Kidney capillary endothelial cell (primary cell): ENCODE measurements around the gene BACE1-AS.
A peak's percentile ranks its signal among the peaks of the same experiment; 100 is the strongest.
"Not testable (repeated sequence)": the region's sequence is repeated elsewhere in the genome, so short reads cannot be mapped to it uniquely, and the experiment has no call there.

Experiments used
- DNase-seq: peaks from one replicate; pipeline ENCODE4 v3.0.0-alpha.2; 2018; ENCODE audit warnings: low spot score

BACE1-AS gene

DNA sequence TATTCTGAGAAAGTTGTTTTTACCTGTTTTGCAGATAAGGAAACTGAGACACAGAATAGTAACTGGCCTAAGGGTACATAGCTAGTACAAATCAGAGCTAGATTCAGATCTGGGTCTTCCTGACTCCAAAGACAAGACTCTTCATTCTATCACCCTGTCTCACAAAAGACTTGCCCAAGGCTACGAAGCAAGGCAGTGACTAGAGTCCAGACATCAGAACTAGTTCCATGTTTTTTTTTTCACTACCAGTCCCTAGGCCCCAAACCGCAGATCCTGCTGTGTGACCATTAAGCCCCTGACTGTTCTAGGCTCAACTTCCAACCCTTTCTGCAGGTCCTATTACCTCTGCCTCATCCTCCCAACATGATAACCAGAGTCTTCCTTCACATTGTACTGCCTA is 1.5 kb downstream of the BACE1-AS start:
- no peak for DNase-seq

DNA sequence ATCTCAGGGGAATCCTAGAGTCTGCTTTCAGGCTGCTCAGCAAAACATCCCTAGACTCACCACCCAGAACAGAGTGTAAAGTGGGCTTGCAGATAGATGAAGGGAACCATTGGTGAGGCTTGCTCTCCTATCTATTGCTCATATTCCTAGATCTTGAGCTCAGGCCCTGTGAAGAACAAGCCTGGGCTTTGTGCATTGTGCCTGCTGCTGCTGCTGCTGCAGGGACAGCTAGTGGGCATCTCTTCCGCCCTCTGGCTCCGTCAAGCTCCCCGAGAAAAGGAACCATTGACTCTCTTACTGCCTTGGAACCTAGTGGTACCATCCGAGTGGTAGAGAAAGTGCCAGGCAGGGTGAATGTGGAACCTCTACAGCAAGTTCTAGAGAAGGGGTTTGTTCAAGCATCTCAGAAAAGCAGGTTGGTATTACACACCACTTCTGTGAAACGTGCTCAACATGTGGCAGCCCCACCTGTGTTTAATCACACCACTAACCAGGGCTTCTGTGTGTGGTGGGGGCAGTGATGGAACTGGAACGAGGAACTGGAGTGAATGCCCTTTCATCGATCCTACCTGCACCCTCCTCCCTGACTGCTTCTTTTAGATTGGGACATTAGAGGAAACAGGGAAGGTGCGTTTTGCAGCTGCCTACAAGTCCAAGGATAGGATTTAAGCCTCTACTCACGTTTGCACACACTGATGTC is 4.4 kb downstream of the BACE1-AS start:
- no peak for DNase-seq

DNA sequence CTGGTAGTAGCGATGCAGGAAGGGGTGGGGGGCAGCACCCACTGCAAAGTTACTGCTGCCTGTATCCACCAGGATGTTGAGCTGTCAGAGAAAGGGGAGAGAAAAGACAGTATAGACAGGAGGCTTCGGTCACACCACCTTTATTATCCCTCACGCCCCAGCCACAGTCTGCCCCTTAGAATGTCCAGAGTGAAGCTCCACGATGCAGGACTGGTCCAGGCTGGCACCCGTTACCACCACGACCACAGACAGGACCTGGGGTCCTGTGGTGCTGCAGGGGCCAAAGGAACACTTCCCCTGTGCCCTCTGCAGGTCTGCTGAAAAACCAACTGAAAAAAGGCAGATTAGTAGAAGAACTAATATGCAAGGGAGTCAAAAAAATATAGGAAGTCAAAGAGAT is 5.7 kb downstream of the BACE1-AS start:
- no peak for DNase-seq

DNA sequence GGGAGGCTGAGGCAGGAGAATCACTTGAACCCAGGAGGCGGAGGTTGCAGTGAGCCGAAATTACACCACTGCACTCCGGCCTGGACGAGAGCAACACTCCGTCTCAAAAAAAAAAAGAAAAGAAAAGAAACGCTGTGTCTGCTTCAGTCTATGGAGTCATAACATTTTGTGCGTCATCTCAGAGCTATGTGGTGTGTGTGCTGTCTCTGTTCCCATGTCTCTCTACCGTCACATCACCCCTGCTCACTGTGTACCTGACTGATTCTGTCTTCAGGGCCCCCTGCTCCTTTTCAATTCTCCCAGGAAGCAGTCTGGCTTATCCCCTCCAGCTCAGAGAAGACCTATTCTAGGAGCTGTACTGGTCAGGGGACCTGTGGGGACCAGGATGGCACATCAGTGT is 7.0 kb downstream of the BACE1-AS start:
- no peak for DNase-seq

DNA sequence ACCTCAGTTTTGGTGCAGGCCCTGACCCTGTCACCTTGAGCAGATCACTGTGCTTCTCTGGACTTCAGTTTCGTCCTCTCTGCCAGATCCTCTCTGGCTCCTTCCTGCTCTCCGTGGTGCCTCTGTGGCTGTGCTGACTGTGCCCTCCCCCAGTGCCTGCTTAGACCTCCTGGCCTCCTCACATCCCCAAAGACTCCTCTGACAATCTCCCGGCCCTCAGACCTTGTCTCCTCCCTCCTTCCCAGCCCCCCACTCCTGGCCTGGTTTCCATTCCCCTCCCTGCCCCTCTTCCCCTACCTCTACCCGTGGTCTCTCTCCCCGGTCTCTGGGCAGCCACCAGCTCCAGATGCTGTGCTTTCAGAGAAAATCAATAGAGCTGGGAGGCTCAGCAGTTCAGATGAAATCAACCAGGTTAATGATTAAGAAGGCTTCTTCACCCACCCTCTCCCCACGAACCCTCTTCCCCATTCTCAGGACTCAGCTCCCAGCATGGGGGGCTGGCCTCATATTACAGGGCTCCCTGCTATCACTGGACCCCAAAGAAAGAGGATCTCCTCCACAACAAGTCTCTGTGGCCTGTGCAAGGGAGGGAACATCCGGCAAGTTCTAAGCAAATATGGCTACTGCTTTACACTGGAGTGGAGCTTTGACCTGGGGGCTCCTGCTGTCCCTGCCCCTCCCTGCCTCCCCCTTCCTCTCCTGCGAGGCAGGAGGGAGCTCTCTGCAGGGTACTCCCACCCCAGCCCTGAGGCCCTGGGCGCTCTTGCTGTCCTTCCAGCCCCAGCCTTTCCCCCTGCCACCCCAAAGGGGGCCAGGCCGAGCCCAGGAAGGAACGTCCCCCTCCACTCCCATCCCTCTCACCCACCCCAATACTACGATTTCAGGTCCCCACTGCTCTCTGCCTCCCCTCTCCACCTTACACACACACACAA is 8.5 kb downstream of the BACE1-AS start:
- no peak for DNase-seq

DNA sequence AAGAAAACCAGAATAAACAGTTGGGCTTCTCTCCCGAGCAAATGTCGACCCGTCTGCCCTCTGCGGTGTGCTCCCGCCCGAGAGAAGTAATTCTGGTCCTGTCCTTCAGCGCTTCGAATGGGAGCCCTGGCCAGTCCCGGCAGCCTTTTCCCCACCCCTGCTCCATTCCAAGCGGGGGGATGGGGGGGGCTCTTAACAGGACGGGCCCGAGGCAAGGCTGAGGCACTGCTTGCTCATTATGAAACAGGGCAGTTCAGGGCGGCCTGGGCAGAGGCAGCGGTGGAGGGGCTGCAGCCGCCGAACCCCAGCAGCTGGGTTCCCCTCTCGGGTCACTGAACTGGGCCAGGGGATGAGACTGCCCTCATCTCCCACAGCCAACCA is 9.1 kb downstream of the BACE1-AS start:
- DNase-seq = no peak

DNA sequence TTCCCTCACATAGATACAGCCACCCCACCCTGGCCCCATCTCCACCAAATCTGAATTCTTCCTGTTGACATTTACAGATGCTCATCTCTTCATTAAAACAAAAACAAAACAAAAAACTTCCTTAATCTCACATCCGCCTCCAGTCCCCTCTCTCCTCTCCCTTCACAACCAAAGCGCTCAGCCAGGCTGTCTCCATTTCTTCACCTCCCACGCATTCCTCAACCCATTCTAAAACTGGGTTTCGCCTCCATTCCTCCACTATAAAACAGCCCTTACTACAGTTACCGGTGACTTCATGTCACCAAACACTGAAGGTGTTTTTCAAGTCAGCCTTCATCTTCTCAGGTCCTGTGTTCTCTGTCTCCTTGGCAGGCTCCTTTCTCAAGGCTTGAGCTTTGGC is 9.6 kb downstream of the BACE1-AS start:
- no peak for DNase-seq

DNA sequence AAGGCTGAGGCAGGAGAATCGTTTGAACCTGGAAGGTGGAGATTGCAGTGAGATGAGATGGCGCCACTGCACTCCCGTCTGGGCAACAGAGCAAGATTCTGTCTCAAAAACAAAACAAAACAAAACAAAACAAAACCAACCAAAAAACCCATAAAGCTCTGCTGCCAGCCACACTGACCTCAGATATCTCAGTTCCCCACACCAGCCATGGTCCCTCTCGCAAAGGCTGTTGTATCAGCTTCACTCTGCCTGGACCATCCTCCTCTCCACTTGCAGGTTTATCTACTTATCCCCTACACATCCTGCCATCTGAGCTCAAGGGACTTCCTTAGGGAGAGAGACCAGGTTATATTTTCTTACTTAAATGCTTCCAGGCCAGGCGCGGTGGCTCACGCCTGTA is 11.1 kb downstream of the BACE1-AS start:
- DNase-seq = no peak

DNA sequence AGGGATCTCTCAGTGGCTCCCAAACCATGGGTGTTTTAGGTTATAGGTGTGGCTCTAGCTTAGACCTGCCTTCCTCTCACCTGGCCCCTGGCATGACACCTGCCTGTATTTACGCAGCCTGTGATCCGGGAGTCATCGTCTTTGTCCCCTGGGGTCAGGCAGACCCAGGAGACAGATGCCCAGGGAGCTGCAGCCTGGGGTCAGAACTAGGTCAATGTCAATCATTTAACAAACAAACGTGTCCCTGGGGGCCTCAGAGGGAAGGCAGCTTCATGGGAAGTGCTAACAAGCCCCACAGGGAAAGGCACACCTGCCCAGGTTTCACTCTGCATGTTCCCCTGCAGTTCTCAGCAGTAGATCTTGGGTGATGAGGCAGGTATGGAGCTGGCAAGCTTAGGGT is 12.0 kb downstream of the BACE1-AS start:
- no peak for DNase-seq

DNA sequence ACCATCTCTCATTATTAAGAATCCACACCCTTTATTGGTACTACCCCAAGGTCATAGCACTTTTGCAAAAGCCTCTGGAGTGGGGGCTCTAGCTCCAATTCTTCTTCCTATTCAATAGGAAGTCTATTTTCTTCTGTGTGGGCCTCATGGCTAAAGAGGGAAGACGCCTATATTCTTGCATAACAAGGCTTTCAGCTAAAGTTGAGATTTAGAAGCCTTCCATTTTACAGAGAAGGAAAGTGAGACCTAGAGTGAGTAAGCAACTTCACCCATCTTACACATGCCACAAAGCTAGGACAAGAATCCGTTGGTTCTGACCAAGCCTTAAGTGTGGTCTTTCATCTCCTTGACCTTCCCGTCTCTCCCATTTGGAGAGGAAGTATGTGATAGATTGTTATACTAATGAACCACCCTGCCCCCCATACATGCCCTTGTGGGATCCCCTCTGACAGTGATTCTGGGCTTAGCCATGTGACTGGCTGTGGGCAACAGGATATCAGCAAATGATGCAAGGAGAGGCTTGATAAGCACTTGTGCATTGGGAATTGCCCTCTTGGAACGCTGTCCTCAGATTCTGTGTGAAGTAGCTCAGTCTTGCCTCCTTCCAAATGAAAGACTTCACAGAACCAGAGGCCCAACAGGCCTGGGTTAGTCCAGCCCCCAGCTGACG is 12.6 kb downstream of the BACE1-AS start:
- no peak for DNase-seq

DNA sequence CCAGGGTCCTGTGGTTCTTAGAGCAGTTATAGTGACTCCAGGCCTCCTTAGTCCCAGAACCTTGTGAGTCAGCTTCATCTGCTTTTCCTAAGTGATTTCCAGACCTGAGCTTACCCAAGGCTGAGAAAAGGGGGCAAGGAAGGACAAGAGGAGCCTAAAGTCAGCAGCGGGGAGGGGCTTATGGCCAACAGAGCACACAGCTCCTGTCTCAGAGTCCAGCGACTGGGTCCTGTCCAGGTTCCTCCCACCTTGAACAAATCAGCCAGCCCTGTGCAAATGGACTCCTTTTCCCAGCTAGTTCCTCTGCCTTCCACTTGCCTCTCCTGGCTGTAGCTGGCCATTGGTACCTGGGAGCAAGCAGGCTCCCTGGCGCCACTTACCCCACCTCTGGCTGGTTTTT is 14.0 kb downstream of the BACE1-AS start:
- no peak for DNase-seq

DNA sequence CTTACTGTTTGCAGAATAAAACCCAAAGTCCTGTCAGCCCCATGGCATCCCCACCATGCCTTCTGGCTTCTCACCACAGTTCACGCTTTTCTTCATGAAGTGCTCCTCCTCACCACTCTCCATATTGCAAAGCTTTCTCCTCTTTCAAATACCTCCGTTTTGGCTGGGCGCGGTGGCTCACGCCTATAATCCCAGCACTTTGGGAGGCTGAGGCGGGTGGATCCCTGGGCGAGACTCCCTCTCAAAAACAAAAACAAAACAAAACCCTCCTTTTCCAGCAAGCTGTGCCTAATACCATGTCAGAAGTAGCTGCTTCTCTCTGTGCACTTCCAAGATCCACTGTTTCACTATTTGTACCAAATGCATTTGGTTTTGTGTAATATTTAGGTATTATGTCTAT is 18.2 kb downstream of the BACE1-AS start:
- no peak for DNase-seq

DNA sequence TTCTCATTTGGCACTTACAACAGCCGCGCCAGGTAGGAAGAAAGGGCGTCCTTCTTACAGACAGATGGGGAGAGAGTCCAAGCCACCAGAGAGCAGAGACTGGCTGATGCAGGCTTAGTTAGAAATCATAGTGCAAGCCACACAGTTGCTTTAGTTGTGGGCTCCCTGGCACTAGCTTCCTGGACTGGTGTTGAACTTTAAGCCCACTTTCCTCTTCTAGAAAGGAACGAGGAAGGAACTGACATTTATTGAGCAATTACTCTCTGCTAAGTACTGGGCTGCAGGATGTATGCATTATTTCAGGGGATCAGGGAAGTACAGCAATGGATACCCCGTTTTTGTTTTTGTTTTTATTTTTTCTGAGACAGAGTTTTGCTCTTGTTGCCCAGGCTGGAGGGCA is 21.9 kb downstream of the BACE1-AS start:
- no peak for DNase-seq

DNA sequence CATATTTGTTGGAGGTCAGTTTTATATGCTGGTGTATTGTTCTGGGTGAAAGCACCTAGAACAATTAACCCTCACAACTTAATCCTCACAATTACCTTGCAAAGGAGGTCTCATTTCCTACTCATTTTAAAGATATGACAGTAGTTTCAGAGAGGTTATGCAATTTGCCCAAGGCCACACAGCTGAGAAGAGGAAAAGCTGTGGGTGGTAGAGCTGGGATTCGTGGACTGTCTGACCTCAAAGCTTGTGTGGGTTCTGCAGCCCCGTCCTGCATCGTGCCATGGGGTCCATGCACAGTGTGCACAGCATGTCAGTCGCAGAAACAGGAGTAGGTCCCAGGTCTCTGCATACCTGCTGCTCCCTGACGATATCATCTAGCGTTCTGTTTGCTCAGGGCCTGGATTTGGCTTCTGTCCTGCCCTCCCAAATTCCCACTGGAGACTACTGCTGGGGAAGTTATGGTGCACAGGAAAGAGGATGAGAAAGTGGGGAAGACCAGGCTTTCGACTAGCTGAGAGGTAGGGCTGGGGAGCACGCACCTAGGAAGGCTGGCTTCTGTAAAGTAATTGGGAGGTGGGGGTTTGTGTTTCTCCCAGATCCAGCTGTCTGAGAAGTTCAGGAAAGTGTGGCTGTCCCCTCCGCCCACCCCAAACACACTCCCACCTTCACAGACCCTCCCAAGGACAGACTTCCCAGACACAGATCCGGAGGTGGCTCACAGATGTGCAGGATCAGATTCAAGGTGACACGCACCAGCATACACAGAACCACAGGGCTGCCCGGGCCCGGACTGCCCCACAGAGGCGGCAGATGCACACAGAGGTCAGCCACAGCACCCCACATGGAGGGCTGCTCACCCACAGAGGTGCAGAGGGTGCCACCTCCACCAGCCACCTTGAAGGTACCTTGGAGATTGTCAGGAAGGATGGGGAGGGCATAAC is 23.0 kb downstream of the BACE1-AS start:
- no peak for DNase-seq

DNA sequence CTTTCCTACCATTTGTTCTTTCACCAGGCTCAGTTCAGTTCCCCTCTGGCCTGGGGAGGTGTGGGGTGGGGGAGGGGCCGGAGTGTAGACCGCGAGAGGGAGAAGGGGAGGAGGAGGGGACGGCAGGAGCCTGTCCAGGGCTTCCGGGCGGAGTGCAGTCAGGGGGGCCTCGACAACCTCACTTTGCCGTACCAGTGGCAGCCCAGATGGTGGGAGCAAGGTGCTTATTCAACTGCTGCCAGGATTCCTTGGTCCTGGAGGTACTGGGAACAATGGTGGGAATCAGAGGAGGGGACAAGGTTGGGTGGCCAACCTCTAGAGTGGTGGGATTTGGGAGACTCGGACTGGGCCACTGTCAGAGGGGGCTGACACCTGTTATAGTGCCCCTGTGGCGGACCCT is 23.7 kb downstream of the BACE1-AS start:
- no peak for DNase-seq

DNA sequence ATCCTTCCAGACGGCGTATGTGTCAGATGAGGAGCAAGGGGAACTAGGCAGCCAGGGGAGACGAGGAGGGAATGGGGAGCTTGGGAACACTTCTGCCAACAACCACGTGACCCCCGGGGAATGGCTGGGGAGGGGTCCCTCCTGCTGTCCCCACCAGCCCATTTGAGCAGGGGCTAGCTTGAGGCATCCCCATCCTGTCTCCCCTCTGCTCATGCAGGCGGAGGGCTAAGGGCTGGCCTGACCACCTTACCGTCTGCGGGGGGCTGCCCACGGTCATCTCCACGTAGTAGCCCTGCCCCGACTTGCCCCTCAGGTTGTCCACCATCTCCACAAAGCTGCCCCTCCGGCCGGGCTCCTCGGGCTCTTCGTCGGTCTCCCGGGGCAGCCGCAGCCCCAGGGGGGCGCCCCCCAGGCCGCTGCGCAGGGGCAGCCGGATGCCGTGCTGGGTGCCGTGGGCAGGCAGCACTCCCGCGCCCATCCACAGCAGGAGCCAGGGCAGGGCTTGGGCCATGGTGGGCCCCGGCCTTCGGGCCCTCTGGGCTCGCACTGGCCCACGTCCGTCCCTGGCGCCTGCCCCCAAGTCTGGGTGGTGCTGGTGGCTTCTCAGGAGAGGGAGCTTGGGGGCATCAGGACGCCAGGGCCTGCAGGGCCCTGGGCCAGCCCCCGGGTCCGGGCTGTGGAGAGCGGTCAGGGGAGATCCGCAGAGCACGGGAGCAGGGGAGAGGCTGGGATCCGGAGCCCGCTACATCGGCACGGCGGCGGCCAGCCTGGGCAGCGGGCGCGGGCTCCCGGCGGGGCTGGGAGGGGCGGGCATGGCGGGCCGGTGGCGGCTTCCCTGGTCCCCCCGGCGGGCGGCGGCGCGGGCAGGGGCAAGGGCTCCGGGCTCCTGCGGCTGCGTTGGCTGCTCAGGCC is 24.4 kb downstream of the BACE1-AS start:
- no peak for DNase-seq

DNA sequence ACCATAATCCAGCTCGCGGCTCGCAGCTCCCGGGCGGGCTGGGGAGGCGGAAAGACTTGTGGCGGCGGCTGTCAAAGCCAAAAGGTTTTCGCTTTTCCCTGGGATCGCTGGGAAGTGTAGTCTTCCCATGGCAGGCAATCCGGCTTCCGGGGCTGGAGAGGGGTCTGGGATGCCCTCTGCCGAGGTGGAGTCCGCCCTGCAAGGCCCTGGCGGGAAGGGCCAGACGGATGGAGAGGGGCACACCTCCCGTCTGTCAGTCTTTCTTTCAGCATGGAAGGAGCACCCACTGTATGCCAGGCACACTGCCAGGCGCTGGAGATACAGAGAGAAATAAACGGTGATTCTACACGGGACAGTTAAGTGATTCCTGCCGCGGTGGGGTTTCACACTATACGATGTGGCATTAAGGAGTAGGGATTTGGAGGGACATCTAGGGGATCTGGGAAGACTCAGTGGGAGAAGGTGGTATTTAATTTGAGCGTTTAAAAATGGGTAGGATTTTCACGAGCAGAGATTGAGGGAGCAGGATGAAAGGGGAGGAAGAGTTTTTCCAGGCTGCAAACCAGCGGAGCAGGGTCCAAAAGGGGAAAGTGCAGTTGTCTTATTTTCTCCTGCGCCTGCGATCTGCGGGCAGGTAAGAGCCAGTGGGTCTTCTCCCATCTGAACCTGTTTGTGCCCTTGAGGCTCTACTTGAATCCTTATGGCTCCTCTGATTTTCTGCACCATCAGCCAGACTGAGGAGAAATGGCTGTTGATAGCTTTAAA is 25.2 kb downstream of the BACE1-AS start, which contains the start of gene BACE1:
BACE1 (minus strand) TSS at position 60 of the 765 bp plus-strand sequence. CDS start 461 bp downstream, outside the sequence.
- DNase-seq = peak; percentile 72

DNA sequence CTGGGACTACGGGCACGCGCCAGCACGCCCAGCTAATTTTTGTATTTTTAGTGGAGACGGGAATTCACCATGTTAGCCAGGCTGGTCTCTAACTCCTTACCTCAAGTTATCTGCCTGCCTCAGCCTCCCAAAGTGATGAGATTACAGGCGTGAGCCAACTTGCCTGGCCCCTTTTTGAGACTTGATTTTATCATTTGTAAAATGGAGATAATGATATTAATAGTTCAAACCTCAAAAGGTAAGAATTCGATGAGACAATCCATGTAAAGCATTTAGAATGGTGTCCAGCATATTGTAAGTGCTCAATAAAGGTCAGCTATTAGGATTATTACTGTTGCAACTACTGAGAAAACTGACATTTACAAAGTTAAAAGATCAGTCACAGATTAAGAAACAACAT is 27.6 kb downstream of the BACE1-AS start:
- DNase-seq = no peak

DNA sequence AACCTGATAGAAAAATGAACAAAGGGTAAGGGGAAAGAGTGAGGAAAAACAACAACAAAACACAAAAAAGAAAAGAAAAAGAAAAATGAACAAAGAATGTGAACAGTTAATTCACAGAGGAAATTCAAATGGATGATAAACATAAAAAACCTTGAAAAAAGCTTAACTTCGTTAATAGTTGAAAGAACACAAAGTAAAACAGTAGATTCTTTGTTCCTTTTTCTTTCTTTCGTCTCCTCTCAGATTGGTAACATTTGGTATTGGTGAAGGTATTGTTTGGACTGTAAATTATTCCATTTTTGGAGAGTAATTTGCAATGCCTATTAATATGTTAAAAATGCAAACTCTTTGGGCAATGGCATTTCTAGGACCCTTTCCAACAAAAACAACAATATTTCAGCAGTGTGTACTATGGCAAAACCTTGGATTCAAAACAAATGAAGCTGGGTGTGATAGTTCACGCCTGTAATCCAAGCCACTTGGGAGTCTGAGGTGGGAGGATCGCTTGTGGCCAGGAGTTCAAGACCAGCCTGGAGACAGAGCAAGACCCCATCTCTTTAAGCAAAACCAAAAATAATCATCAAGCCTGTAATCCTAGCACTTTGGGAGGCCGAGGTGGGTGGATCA is 28.2 kb downstream of the BACE1-AS start:
- no peak for DNase-seq

DNA sequence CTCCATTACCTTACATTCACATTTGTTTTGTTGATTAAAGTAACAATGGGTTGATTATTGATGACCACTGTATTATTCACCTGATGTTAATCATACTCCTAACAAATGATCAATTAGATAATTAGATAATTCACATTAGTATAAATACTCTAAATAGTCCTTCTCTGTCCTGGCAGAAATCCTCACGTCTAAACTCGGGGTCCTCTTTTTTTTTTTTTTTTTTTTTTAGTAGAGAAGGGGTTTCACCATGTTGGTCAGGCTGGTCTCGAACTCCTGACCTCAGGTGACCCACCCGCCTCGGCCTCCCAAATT is 36.1 kb downstream of the BACE1-AS start:
- DNase-seq = not testable (repeated sequence)
